IMR-90 (cell line): ENCODE results near the gene FBXO9.

Experiments
- BHLHE40 ChIP-seq: fragments of 150-350 bp; IDR thresholded peaks from 2 replicates; pipeline ENCODE4 v1.6.1; 2016; ENCODE audit warnings: mild to moderate bottlenecking, low read depth, low read length
- CHD1 ChIP-seq: IDR thresholded peaks from 2 replicates; pipeline ENCODE4 v1.6.1; 2012; ENCODE audit warnings: low read depth, low read length, improper control_type of control experiment
- MAFK ChIP-seq: IDR thresholded peaks from 2 replicates; pipeline ENCODE4 v1.6.1; 2012; ENCODE audit warnings: low read depth, low read length, improper control_type of control experiment
- MAZ ChIP-seq: IDR thresholded peaks from 2 replicates; pipeline ENCODE4 v1.6.1; 2012; ENCODE audit warnings: low read depth, mild to moderate bottlenecking, low read length, improper control_type of control experiment, moderate library complexity, borderline replicate concordance
- POLR2A ChIP-seq: IDR thresholded peaks from 2 replicates; pipeline ENCODE4 v1.6.1; 2012; ENCODE audit warnings: mild to moderate bottlenecking, low read depth, low read length
- RAD21 ChIP-seq: IDR thresholded peaks from 2 replicates; pipeline ENCODE4 v1.6.1; 2012; ENCODE audit warnings: low read length, improper control_type of control experiment
- TF ChIP-seq, protein P1 (sequence below): conservative IDR thresholded peaks from 2 replicates; pipeline ENCODE4 v1.5.1; 2012; ENCODE audit warnings: mild to moderate bottlenecking, low read depth, low read length, improper control_type of control experiment
- TF ChIP-seq, protein P2 (sequence below): fragments of 150-350 bp; IDR thresholded peaks from 2 replicates; pipeline ENCODE4 v1.6.1; 2016; ENCODE audit warnings: low read depth, mild to moderate bottlenecking, low read length, moderate library complexity, borderline replicate concordance

DNA sequence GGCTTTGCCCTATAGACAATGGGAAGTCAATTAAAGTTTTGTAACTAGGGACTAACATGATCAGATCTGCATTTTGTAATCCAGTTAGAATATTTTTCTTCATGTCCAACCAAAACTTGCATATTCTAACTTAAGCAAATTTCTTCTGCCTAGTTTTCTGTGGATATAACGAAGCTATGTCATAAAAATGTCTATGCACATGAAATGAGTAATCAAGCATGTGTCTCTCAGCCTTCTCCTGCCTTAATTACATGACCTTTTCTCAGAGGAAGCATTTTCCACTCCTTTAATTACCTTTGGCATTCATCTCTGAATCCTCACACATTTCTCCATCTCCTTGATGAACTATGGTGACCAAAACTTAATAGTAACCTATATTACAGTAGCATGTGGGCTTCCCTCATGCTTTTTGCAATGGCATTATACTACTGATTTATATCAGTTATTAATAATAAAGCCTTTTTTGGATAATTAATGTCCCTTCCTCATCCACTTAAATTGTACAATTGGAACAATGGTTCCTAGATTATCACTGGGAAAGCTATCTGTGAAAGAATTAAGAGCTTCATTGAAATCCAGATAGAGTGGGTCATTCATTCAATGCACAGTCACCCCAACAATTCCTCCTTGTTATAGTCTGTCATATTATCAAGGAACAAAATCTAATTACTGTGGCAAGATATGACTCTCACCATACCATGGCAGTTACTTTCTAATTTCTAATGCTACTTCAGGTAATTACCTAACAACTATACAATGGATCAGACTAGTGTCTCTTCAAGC is 19.1 kb upstream of the FBXO9 start:
- TF ChIP-seq, protein P1, sequence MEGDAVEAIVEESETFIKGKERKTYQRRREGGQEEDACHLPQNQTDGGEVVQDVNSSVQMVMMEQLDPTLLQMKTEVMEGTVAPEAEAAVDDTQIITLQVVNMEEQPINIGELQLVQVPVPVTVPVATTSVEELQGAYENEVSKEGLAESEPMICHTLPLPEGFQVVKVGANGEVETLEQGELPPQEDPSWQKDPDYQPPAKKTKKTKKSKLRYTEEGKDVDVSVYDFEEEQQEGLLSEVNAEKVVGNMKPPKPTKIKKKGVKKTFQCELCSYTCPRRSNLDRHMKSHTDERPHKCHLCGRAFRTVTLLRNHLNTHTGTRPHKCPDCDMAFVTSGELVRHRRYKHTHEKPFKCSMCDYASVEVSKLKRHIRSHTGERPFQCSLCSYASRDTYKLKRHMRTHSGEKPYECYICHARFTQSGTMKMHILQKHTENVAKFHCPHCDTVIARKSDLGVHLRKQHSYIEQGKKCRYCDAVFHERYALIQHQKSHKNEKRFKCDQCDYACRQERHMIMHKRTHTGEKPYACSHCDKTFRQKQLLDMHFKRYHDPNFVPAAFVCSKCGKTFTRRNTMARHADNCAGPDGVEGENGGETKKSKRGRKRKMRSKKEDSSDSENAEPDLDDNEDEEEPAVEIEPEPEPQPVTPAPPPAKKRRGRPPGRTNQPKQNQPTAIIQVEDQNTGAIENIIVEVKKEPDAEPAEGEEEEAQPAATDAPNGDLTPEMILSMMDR: no peak
- TF ChIP-seq, protein P2, sequence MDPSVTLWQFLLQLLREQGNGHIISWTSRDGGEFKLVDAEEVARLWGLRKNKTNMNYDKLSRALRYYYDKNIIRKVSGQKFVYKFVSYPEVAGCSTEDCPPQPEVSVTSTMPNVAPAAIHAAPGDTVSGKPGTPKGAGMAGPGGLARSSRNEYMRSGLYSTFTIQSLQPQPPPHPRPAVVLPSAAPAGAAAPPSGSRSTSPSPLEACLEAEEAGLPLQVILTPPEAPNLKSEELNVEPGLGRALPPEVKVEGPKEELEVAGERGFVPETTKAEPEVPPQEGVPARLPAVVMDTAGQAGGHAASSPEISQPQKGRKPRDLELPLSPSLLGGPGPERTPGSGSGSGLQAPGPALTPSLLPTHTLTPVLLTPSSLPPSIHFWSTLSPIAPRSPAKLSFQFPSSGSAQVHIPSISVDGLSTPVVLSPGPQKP: no peak
- TF ChIP-seq RAD21 (no peak), POLR2A (no peak), CHD1 (no peak), MAZ (no peak), MAFK (no peak), BHLHE40 (no peak)
